HG02970 (cell line): ENCODE data around the gene ABCA4.

ENCODE experiments used
- ATAC-seq: cut with Tn5 transposase; IDR thresholded peaks from one replicate; pipeline ENCODE4 v1.9.1; 2021; ENCODE audit warnings: mild to moderate bottlenecking, moderate library complexity, moderate number of reproducible peaks; ENCODE audit not compliant: unreplicated experiment, low FRiP score

Gene ABCA4

DNA sequence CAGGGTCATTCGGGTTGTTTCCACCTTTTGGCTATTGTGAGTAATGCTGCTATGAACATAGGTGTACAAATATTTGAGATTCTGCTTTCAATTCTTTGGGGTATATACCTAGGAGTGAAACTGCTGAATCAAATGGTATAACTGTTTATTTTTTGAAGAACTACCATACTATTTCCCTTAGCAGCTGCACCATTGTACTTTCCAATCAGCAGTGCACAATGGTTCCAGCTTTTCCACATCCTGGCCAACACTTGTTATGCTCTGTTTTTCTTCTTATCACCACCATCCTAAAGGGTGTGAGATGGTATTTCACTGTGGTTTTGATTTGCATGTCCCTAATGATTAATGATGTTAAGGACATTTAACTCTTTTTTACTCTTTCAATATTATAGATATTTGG, 3.6 kb upstream of the ABCA4 start:
- no peak for ATAC-seq

DNA sequence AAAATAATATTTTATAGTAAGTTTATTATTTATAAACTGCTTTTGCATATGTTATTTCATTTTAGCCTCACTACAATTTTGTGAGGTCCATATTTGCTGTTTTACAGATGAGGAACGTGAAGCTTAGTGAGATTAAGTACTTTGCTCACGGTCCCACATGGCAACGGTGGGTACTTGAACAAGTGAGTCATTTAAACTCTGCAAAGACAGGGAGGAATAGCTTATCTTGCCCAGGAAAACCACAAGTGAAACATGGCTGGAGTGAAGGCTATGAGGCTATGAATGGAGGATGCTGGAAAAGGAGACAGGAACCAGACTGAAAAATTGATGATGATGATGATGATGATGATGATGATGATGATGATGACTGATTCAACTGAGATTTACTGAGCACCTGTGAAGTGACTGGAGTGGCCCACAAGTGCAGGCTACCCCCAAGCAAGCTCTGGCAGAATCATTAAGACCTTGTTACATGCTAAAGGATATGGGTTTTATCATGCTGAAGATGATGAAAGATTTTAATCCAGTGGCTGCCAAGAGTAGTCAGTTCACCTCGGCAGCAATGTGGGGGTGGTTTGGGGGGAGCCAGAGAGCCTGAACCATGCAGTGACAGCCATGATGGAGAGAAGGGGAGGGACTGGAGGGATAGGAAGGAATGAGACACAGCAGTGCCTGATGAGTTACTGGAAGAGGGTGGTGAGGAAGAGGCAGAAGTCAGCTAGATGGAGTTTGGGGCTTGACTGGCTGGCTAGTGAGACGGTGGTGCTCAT, 1.4 kb upstream of the ABCA4 start:
- no peak for ATAC-seq

- no peak for ATAC-seq
Observed at GRCh38 chr1:94121411-94121821, 468 bp upstream of the ABCA4 start.

DNA sequence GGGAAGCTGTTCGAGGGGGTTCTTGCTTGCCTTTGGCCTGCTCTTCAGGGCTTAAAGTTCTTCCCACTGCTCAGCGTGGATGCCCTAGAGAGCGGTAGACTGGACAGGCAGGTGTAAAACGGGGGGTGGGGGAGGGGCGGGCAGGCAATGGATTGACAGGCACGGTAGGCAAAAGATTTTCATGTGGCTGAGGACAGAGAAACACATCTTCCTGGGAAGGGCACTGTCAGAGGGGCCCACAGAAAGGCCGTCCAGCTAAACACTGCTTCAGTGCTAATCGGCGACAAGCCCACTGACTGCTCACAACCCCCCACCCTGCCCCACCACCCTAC, 412 bp downstream of the ABCA4 start:
- ATAC-seq = no peak

GRCh38 chr1:94119796-94120569, 965 bp downstream of the ABCA4 start:
- no peak for ATAC-seq

DNA sequence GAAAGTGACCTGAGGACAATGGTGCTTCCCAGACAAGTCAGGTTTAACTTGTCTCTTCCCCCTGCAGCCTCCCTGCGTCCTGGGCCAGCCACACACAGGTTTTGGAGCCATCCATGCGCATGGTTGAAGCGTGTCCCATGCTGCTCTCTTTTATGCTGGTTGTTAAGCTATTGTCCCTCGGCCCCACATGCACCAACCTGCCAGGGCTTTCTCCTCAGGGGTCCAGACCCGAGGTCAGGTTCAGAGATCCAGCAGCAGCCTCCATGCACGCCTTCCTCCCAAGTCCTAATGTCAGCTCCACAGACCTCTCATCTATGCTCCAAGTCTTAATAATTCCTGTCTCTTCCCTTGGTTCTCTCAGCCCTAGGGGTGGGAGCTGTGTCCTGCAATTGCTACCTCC, 1.6 kb downstream of the ABCA4 start:
- no peak for ATAC-seq

DNA sequence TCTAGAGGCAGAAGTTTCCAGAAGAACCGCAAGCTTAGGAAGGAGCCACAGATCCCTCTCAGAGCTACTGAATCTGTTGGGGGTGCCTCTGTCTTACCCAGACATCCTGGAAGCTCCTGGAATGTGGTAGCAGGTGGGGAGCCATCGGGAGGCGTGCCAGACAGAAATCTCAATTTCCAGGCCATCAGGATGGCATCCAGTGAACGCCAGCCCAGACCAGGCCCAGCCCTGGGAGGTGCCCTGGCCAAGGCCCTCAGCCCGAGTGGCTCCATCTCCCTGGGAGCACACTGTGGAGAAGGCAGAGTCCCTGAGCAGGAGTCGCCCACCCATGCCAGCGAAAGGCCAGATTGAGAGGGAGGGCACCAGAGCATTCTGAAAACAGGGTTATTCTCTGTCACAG, 2.5 kb downstream of the ABCA4 start:
- ATAC-seq = no peak

GRCh38 chr1:94118013-94118412, 2.9 kb downstream of the ABCA4 start:
- no peak for ATAC-seq

- ATAC-seq = no peak
Observed at GRCh38 chr1:94117259-94117851, 3.6 kb downstream of the ABCA4 start.

- ATAC-seq = no peak
Observed at GRCh38 chr1:94115900-94116436, 5.0 kb downstream of the ABCA4 start.

GRCh38 chr1:94115254-94115899, 5.6 kb downstream of the ABCA4 start:
- no peak for ATAC-seq

- ATAC-seq = no peak
Observed at GRCh38 chr1:94113589-94114226, 7.2 kb downstream of the ABCA4 start.

DNA sequence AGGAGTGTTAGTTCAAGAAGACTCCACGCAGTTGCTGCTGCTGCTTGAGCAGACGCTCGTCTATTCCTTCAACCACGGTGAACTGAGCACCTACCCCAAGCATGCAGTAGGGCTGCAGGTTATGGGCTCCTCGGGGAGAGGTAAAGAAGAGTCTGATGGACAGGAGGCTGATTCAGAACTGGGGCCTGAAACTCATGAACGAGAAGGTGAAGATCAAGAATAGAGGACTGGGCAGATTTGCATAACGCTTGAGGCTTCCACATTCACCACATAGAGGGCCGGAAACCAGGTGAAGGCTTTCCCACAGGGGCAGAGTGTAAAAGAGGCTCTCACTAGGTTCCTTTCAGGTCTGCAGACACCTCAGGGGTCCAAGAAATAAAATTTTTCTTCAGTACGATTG, 9.1 kb downstream of the ABCA4 start:
- ATAC-seq = no peak

GRCh38 chr1:94110946-94111740, 9.8 kb downstream of the ABCA4 start:
- ATAC-seq = no peak

DNA sequence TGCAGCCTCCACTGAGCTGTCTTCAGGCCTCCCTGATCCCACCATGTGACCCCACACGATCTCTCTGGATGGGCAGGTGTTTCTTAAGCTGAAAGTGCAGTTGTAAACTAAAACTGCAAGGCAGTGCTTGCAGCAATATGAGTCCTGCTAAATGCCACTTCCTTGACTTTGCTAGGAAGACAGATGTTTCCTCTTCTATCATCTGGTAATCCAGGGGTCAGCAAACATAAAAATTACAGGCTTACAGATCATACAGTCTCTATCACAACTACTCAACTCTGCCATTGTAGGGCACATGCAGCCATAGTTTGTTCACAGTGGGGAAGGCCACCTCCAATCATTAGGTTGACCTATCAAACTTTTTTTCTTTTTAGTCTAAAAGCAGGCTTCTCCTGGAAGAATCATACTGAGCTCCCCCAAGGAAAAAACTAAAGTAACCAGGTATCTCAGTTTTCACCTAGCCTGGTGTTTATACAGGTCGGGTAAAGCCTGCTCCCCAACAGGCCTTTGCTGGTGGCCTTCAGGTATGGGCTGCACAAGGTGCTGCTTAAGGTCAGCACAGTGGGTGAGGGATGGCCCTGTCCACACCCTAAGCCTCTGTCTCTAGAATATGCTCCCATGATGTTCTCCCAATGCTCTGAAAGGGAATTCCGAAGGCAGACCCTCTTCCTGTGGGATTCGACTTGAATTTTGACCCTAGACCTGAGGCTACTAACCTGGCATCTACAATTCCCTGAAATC, 10.8 kb downstream of the ABCA4 start:
- no peak for ATAC-seq

DNA sequence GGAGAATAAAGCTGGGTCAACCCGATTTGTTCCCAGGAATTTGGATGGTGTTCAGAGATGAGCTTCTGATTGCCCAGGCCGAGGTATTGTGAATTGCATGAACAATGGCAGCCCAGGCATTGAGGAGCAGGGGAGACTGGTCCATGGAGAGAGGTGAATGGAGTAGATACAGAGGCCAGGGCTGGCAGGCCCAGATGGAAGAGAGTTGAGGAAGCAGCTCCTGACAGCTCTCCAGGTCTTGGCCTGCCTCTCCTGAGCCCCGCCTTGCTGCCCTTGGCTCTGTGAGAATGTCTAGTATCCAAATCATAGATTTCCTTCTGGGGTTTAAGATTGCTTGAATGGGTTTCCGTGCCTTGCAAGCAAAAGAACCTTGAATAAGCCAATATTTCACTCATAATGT, 11.5 kb downstream of the ABCA4 start:
- no peak for ATAC-seq

DNA sequence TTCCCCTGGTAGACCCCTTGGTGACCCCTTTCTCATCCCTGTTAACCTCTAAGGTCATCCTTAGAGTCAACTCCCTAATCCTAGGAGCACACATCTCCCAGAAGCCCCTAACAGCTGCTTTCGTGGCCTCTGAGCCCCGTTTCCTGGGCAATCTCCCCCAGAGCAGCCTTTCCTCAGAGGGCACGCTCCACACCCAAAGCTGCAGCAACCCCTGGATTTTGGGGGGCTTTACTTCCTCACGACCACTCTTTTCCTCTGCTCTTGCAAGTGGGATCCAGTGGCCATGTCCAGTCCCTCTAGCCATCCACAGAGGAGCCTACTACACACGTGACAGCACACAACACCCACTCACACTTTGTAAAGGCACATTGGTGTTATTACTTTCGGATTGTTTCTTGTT, 13.8 kb downstream of the ABCA4 start:
- no peak for ATAC-seq

- no peak for ATAC-seq
Observed at GRCh38 chr1:94106716-94107115, 14.2 kb downstream of the ABCA4 start.

DNA sequence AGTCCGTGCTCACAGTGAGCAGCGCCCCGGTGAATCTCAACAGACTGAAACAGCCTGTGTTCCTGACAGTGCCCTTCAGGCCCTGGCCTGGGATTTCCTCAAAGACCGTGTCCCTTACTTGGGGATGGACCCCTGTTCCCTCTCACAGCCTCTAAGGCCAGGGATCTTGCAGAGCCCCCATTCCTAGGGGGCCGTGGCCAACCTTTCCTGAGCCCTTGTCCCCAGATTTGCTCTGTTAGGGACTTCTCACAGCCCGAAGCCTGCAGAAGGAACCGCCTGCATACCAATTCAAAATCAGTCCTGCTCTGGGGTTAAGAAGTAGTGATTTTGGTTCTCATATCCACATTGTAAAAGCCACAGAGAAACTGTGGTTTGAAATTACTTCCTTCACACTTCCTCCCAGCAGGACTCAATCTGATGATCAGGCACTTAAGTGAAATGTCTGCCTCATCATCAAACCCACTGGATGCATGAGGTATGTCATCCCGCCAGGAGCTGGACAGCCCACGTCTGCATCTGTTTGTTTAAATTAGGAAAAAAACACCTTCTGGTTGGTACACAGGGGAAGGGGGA, 14.9 kb downstream of the ABCA4 start:
- ATAC-seq = no peak
